ENCODE measurements around the gene AOPEP. TPM values are rescaled to one million over a fixed set of nuclear protein-coding genes. Genes with fewer than 3 reads are reported as not detected.

Gene AOPEP
- polyA plus RNA-seq, 1 donor from 2014 or later, result 10.0 TPM

DNA sequence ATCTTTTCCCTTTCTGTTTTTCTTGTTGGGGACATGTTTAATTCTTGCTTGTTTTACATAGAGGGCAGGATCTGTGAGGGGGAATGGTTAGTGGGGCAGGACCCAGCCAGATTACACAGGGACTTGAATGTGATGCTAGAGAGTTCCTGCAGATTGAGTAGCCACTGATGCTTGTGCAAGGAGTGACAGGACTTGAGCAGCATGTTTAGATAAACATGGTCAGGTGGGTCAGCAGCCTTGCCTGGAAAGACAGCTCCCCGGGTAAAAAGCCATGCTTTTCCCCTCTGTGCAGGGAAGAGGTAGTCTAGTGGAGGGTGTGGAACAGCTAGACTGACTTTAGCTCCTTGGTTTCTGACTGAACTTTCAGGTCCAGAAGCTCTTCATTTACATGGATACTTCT, 261.2 kb downstream of the AOPEP start:
- TF ChIP-seq MXI1 (conservative IDR thresholded peaks at IDR 0.05; ENCODE audit: poor library complexity, severe bottlenecking) (no peak), POLR2AphosphoS5 (IDR thresholded peaks at IDR 0.05) (no peak), EP300 (conservative IDR thresholded peaks at IDR 0.05; ENCODE audit: poor library complexity, severe bottlenecking) (no peak), TAF1 (IDR thresholded peaks at IDR 0.05; ENCODE audit: low read depth) (no peak), EZH2 (IDR thresholded peaks at IDR 0.05; ENCODE audit: borderline replicate concordance, insufficient read depth, low read length, poor library complexity, severe bottlenecking) (no peak), SMC3 (conservative IDR thresholded peaks at IDR 0.05; ENCODE audit: poor library complexity) (no peak), RAD21 (conservative IDR thresholded peaks at IDR 0.05) (no peak)
- TF ChIP-seq, protein P1, sequence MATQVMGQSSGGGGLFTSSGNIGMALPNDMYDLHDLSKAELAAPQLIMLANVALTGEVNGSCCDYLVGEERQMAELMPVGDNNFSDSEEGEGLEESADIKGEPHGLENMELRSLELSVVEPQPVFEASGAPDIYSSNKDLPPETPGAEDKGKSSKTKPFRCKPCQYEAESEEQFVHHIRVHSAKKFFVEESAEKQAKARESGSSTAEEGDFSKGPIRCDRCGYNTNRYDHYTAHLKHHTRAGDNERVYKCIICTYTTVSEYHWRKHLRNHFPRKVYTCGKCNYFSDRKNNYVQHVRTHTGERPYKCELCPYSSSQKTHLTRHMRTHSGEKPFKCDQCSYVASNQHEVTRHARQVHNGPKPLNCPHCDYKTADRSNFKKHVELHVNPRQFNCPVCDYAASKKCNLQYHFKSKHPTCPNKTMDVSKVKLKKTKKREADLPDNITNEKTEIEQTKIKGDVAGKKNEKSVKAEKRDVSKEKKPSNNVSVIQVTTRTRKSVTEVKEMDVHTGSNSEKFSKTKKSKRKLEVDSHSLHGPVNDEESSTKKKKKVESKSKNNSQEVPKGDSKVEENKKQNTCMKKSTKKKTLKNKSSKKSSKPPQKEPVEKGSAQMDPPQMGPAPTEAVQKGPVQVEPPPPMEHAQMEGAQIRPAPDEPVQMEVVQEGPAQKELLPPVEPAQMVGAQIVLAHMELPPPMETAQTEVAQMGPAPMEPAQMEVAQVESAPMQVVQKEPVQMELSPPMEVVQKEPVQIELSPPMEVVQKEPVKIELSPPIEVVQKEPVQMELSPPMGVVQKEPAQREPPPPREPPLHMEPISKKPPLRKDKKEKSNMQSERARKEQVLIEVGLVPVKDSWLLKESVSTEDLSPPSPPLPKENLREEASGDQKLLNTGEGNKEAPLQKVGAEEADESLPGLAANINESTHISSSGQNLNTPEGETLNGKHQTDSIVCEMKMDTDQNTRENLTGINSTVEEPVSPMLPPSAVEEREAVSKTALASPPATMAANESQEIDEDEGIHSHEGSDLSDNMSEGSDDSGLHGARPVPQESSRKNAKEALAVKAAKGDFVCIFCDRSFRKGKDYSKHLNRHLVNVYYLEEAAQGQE (IDR thresholded peaks at IDR 0.05; ENCODE audit: borderline replicate concordance), result no peak
- TF ChIP-seq, protein P2, sequence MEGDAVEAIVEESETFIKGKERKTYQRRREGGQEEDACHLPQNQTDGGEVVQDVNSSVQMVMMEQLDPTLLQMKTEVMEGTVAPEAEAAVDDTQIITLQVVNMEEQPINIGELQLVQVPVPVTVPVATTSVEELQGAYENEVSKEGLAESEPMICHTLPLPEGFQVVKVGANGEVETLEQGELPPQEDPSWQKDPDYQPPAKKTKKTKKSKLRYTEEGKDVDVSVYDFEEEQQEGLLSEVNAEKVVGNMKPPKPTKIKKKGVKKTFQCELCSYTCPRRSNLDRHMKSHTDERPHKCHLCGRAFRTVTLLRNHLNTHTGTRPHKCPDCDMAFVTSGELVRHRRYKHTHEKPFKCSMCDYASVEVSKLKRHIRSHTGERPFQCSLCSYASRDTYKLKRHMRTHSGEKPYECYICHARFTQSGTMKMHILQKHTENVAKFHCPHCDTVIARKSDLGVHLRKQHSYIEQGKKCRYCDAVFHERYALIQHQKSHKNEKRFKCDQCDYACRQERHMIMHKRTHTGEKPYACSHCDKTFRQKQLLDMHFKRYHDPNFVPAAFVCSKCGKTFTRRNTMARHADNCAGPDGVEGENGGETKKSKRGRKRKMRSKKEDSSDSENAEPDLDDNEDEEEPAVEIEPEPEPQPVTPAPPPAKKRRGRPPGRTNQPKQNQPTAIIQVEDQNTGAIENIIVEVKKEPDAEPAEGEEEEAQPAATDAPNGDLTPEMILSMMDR (IDR thresholded peaks at IDR 0.05; ENCODE audit: poor library complexity, severe bottlenecking), result no peak
- H3K36me3 ChIP-seq (ENCODE audit: insufficient read depth, low read length), result no peaks in the 10 kb centered on the region
- H3K9me3 ChIP-seq (ENCODE audit: low read length), result no peaks in the 10 kb centered on the region

DNA sequence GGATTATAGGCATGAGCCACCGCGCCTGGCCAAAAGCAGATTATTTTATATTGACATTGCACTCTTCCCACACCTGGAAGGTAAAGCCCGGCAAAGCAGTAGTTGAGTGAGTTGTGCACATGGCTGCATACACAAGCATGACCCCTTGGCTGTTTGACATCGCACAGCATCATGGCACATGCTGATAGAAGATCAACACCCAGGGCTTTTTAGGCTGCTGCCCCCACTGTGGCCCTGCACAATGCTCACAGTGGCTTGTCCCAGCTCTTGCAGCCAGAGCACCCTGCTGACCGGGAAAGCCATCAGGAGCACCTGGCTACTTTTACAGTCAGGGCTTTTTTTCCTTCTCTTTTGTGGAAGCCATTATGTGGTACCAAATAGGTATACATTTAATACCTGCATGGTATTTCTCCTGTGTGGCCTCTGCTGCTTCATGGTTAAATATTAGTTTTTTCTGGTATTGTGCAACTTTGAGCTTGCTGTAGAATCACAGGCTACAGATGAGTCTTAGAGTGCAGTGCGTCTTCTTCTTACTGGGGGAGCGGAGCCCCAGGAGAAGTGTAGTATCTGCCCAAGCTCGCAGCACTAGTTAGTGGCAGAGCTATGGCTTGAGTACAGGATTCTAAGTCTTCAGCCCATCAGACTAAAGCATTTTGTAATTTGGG, 264.5 kb downstream of the AOPEP start:
- no peak overlapping the region for H2AFZ ChIP-seq (ENCODE audit: low read depth, low read length)
- no peaks in the 10 kb centered on the region for H4K20me1 ChIP-seq (ENCODE audit: insufficient read depth)
- no peak overlapping the region for H3K4me2 ChIP-seq (ENCODE audit: low read length)
- H3K79me2 ChIP-seq (replicated peaks; ENCODE audit: insufficient read depth, low read length), result no peaks in the 10 kb centered on the region
- H3K27ac ChIP-seq (ENCODE audit: low read length), result no peak overlapping the region
- no peak overlapping the region for H3K4me3 ChIP-seq (ENCODE audit: low read length)
- TF ChIP-seq, protein P1 (IDR thresholded peaks at IDR 0.05; ENCODE audit: borderline replicate concordance), result no peak
- TF ChIP-seq SMC3 (conservative IDR thresholded peaks at IDR 0.05; ENCODE audit: poor library complexity) (no peak), POLR2AphosphoS5 (IDR thresholded peaks at IDR 0.05) (no peak), MXI1 (conservative IDR thresholded peaks at IDR 0.05; ENCODE audit: poor library complexity, severe bottlenecking) (no peak), EP300 (conservative IDR thresholded peaks at IDR 0.05; ENCODE audit: poor library complexity, severe bottlenecking) (no peak), TAF1 (IDR thresholded peaks at IDR 0.05; ENCODE audit: low read depth) (no peak), RAD21 (conservative IDR thresholded peaks at IDR 0.05) (no peak), EZH2 (IDR thresholded peaks at IDR 0.05; ENCODE audit: borderline replicate concordance, insufficient read depth, low read length, poor library complexity, severe bottlenecking) (no peak)
- TF ChIP-seq, protein P2 (IDR thresholded peaks at IDR 0.05; ENCODE audit: poor library complexity, severe bottlenecking), result no peak
- H3F3A ChIP-seq (ENCODE audit: insufficient read depth, low read length, poor library complexity, severe bottlenecking), result no peaks in the 10 kb centered on the region
- H3K9me2 ChIP-seq (ENCODE audit: insufficient read depth, low read length), result no peaks in the 10 kb centered on the region
- H3K36me3 ChIP-seq (ENCODE audit: insufficient read depth, low read length), result no peaks in the 10 kb centered on the region
- no peak overlapping the region for H3K9ac ChIP-seq (ENCODE audit: low read length)
- no peaks in the 10 kb centered on the region for H3K9me3 ChIP-seq (ENCODE audit: low read length)
- H3K27me3 ChIP-seq (ENCODE audit: insufficient read depth, low read depth, low read length), result no peaks in the 10 kb centered on the region

More for the DNA sequence above, 261.2 kb downstream of the AOPEP start:
- no peaks in the 10 kb centered on the region for H3K9me2 ChIP-seq (ENCODE audit: insufficient read depth, low read length)
- no peaks in the 10 kb centered on the region for H3K27me3 ChIP-seq (ENCODE audit: insufficient read depth, low read depth, low read length)
- no peaks in the 10 kb centered on the region for H3F3A ChIP-seq (ENCODE audit: insufficient read depth, low read length, poor library complexity, severe bottlenecking)
- H3K9ac ChIP-seq (ENCODE audit: low read length), result no peak overlapping the region
- H2AFZ ChIP-seq (ENCODE audit: low read depth, low read length), result no peak overlapping the region
- H3K4me3 ChIP-seq (ENCODE audit: low read length), result no peak overlapping the region
- H4K20me1 ChIP-seq (ENCODE audit: insufficient read depth), result no peaks in the 10 kb centered on the region
- H3K79me2 ChIP-seq (replicated peaks; ENCODE audit: insufficient read depth, low read length), result no peaks in the 10 kb centered on the region
- H3K4me2 ChIP-seq (ENCODE audit: low read length), result no peak overlapping the region
- H3K27ac ChIP-seq (ENCODE audit: low read length), result no peak overlapping the region
